Mammary epithelial cell (primary cell): Measurements from ENCODE around the gene SLC39A9.

Experiments used
- CTCF ChIP-seq, 2 donors: IDR thresholded peaks in 1 of 2; conservative IDR thresholded peaks in 1 of 2; 2 replicates each; pipeline ENCODE4 v1.5.1; 2011 to 2012; ENCODE audit warnings: inconsistent platforms in 2 of 2, low read length in 2 of 2, mild to moderate bottlenecking in 2 of 2, control low read depth in 1 of 2, low read depth in 1 of 2; ENCODE audit not compliant: insufficient read depth in 1 of 2; ENCODE audit errors: extremely low read depth in 1 of 2
- EZH2 ChIP-seq: IDR thresholded peaks from 2 replicates; pipeline ENCODE4 v1.6.1; 2012; ENCODE audit warnings: low read length, inconsistent platforms, borderline replicate concordance

GRCh38 chr14:69487226-69487625 lies 88.7 kb downstream of the SLC39A9 start:
- no peak for TF ChIP-seq CTCF (conservative IDR thresholded peaks at IDR 0.05 in 1 of 2, IDR thresholded peaks at IDR 0.05 in 1 of 2; ENCODE audit: extremely low read depth in 1 of 2, insufficient read depth in 1 of 2, low read depth in 1 of 2, low read length in 2 of 2)
- TF ChIP-seq EZH2 = no peak
